Measurements from ENCODE around the gene ZBTB22.
A peak's percentile ranks its signal among the peaks of the same experiment; 100 is the strongest.
"Not testable (repeated sequence)": the region's sequence is repeated elsewhere in the genome, so short reads cannot be mapped to it uniquely, and the experiment has no call there.

ZBTB22 gene

DNA sequence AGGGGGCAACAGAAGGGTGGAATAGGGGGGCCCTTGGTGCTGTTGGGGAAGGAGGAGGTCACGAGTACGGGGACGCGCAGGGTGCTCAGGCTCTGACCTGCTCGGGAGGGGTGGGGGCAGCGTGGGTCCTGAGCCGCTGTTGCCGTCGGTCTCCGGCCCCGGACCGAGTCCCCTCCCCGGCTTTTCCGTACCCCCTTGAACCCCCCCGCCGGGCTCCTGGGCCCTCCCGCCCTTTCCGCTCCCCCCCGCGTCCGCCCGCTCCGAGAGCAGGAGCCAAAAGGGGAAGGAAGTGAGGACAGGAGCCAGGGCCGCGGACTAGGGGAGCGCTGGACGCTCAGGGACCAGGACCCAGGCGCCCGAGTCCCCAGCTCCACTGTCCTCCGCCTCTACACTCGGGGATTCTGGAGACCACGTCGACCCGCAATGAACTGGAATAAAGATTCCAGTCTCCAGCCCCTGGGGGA lies 18.7 kb downstream of the ZBTB22 start, which contains the start of gene RGL2:
Gene RGL2 (minus strand): TSS at position 170 of the 464 bp plus-strand sequence. CDS start 332 bp downstream, outside the sequence.
- peak; percentile 74 for DNase-seq

DNA sequence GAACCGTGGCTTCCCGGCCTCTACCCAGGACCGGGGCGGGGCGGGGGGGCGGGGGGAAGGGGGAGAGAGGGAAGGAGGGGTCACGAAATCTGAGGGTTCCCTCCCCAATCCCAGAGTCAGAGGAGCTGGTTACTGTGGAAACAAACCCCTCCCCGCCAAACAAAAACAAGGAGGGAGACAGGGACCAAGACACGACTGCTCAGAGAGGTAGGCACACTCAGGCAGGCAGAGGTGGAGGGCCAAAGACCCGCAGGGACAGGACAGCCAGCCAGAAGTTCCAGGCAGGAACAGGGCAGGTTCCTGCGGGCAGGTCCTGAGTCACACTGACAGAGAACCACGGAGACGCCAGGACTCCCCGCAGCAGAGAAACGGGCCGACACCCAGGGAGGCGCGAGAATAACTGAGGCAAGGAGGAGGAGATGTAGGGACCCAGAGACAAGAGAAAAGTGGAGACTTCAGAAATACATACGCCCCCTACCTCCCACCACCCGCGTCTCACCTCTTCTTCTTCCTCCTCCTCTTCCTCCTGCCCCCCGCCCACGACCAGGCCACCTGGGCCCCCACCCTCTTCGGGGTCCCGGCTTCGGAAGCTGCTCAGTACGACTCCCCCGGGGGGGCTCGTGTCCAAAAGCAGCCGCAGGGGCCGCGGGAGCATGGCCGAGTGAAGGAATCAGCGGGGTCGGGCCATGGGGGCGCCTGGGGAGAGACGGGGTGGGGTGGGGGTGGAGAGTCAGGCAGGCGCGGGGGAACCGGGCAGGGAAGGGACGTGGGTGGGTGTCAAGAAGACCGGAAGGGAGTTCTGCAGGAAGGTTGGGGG lies 19.4 kb downstream of the ZBTB22 start:
- peak; percentile 87 for DNase-seq

DNA sequence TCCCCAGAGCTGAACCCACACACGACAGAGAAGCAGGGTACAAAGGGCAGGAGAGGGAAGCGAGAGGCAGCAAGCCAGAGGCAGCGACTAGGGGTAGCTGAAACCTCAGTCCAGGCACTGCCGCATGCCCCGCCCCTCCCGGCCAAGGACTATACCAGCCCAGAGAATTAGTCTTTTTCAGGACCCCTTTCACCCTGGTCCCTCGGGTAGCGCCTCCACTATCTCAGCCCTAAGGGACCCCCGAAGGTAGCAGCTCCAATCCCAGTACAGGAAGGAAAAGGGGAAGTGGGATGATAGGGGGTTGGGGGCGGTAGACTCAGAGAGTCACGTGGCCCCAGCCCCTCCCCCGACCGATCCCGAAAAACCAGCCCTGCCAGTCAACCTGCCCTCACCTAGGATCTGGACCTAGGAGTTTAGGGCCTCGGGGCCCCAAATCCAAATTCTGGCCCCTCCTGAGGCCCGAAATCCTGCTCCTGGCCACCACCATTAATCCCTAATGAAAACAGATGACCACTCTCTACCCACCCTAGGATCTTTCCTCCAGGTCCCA lies 20.1 kb downstream of the ZBTB22 start:
- no peak for DNase-seq

DNA sequence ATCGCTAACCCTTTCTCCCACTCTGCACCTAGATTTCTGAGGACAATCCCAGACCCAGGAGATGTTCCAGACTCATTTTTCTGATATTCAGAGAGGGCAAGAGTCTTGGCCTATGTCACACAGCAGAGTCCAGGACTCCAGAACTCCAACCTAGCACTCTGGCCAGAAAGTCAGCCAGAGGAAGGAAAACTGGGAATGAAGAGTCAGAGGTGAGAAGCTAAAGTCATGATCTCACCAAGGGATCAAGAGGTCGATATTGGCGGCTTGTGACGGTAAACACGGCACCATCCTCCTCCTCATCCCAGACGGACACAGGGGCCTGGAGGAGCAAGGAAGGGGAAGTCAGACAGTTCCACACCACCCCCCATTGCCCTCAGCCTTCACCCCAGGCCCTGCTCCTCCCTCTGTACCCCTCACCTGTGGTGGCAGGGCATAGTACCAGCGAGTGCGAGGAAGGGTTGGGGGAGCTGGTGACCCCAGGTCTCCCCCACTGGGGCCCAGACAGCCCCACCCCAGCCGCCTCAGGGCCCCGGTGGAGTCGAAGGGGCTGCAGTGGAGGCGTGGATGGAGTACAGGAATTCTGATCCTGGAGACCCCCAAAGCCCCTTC lies 20.6 kb downstream of the ZBTB22 start:
- DNase-seq = no peak

DNA sequence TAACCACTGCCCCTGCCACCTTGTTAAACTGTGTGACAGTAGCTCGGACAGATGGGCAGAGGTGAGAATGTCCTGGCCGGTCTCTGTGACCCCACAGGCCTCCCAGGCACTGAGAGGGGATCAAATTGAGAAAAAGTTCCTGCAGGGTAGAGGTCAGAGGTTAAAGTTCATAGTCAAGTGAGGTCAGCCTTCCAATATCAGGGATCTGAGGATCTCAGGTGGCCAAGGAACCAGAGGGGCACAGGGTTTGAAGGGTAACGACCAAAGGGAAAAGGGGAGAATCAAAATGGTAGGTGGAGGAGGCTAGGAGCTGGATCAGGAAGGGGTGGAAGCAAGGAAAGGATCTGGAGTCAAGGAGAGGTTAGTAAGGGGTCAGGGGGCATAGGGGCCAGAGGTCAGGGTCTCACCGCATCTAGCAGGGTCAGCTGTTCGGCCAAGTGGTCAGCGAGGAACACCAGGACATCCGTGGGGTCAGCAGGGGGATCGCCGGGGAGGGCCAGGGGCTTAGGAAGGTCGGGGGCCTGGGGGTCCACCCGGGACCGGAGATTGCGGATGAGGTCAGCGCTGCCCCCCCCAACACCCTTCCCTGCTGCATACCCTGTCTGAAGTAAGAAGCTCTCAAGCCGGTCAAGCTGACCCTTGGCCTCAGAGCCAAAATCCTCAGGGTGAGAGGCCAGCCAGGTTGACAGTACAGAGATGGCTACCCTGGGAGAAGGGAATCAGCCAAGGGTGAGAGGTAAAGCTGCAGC lies 21.7 kb downstream of the ZBTB22 start:
- DNase-seq = no peak

DNA sequence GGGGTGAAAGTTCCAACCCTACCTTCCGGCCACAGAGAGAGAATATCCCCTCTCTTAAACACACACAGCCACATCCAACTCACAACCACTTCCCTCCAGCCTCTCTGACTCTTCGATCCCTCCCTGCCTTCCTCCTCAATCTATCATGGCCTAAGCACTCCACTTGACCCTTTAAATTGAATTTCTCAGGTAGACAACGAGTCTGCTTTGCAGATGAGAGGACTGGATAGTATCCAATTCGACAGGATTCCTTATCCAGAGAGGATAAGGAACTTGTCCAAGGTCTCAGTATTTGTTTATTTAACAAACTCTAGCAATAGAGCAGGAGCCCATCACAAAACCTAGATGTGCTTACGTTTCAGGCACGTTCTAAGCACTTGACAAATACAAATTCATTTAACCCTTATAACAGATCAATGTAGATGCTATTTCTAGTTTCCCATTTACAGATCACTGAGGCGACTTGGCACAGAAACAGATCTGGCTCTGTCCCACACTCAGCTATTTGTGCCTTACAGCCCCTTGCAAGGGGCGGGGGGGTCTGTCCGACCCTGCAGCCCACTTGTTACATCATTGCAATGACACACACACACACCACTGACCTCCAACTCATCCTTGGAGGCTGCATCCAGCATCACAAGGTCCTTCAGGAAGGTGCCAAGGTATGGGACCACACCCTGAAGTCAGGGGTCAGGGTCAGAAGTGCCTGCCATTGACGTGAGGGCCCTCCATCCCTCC lies 23.3 kb downstream of the ZBTB22 start:
- no peak for DNase-seq

DNA sequence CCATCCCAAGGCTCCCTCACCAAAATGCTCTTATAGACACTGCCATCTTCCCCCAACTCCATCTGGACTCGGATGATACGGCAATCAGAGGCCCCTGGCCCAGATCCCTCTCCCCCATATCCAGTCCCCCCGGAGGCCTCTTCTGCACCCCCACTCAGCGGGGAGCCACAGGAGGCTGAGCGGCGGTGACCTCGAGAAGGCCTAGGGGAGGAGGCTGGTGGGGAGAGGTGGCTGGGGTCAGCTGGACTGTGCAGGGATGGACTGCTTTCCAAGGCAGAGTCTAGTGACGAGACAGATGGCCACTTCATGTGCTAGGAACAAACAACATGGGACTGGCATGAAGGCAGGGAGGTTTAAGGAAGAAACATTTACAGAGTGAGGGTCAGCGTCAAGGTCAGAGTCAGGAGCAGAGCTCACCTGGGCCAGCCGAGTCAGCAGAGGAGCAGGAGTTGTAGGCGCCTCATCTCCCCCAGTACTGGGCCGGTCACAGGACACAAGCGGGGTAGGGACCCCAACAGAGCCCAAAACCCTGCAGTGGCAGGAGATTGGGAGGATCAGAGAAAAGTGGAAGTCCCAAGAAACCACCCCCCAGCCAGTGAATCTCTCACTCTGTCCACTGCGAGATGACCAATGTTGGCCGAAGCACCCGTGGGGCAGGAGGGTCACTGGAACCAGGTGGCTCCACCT lies 24.4 kb downstream of the ZBTB22 start:
- DNase-seq = no peak

DNA sequence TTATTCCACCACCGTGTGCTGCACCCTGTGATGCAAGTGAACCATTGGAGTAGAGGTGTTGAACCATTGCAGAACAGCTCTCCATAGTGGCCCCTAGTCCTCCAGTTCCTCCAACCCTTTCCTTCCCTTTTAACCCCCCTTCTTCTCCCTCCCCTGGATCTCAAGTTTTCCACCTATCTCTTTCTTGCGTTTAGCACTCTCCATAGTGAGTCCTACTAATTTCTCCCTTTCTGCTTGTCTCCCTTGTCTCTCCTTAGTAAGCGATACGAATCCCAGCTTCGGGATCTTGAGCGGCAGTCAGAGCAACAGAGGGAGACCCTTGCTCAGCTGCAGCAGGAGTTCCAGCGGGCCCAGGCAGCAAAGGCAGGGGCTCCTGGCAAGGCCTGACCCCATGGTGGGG lies 27.1 kb downstream of the ZBTB22 start:
- DNase-seq = no peak

DNA sequence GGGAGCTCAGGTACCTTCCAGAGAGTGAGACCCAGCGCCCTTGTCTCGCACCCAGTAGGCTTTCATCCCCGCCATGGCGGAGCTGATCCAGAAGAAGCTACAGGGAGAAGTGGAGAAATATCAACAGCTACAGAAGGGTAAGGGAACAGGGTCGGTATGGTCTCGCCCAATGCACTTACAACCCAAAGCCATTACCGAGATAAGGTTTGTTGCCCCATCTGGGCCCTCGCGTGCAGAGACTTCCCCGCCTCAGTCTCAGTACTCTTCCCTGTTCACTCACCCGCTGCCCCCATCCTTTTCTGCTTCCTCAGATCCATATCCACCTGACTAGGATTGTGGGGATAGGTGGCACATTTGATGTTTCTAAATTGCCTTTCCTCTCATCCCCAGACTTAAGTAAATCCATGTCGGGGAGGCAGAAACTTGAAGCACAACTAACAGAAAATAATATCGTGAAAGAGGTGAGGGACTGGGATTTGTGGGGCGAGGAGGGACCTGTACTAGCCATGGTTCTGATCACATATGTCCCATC lies 27.7 kb downstream of the ZBTB22 start:
- no peak for DNase-seq

DNA sequence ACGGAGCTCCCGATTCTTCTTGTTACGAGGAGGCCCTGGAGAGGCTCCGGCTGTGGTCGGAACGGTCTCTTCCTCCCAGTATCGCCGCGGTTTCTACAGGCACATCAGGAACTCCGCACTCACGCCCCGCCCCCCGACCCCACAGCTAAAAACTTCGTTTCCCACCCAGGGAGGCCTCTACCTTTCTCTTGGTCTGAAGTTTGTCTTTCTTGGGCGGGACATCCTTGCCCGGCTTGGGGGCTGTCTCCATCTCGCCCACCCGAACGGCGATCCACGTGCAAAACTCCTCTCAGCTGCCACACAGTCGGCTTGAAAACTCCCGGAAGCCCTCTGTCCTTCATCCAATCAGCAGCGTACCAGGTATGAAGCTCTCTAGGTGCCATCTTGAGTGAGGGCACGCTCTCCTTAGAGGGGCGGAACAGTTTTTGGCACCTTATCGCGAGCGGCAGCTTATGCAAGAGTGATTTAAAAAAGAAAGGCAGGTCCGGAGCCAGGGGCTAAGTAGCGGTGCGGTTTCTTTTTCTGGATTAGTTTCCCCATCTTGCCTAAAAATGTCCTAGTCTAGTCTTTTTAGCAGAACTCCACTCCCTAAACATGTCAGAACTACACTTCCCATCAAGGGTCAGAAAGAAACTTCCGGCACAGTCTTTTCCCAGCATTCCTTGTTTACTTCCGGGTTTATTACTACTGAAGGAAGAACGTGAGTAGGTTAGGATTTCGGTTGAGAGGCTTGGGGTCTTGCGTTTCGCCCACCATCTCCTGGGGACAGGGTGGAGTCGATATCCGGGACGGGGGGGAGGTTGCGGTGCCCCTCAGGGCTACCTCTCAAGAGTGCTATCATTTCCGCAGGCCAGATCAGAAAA lies 28.4 kb downstream of the ZBTB22 start, which contains the start of the genes PFDN6 and WDR46:
Gene PFDN6 (plus strand): TSS at position 681 of the 863 bp plus-strand sequence. CDS start 256 bp downstream, outside the sequence.
Gene WDR46 (minus strand): TSS at position 319 of the 863 bp plus-strand sequence. CDS start 69 bp downstream, at position 250.
- peak; percentile 89 for DNase-seq

DNA sequence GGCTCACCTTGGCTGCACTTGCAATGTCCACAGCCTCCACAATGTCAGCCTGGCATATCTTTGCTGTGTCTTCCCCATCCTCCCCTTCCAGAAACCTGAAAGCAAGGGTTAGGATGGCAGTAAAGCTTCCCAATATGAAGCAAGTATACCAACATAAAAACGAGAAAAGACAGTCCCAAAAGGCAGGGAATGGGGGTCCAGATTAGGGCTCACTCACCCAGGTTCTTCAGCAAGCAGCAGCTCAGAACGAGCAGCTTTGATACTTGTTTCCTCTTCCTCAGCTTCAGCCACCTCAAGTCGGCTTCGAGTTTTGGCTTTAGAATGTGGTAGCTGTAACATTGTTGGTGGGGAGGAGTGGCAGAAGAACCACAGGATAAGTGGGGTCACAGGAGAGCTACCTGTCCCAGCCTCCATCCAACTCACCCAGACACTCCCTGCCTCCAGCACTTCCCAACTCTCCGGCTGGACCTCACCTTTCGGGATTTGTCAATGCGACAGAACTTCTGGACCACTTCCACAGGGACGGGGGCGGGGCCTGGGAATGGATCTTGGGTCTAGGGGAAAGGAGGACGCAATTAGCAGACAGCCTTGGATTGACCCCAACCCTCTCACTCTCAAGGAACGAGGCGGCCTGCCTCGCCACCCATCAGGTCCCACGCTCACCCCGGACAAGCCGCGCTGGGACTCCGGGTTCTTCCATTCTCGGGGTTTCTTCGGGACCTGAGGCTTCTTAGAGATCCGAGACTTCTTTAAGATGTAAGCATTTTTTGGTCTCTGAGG lies 29.2 kb downstream of the ZBTB22 start:
- no peak for DNase-seq

DNA sequence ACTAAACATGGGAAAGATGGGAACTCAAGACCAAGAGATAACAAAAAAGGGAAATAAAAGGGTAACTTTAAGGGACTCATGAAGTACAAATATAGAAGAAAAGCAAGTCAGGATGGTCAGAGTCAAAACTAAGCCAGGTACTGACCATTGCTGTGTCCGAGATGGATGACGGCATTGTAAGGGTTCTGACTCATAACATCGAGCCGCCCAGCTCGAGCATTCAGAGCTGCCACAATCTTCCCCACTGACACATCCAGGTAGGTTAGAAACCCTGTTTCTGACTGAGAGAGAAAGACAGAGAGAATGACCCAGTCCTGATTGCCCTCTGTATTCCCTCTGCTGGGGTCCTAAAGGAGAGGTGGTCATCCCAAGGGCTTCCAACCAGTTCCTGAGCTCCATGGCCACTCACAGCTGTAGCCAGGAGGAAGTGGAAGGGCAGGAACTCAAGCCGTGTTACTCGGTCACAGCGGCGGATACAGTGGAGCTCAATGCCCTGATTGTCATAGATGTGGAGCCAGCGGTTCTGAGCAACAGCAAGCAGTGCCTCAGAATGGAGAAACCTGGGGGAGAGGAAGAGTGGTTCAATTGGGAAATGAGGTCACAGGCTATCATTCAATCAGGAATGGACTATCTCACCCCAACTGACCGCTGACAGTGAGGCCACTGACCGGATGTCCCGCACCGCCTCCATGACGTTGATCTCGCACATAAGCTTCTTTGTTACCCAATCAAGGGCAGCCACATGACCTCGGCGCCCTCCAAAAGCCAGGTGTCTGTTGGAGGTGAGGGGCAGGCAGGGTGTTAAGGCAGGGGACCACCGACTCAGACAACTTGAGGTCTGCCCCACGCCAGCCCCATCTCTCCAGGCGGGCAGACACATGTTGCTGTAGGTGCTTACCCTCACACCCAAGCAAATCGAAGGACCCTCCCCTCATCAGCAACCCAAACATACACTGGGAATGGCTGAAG lies 30.3 kb downstream of the ZBTB22 start:
- DNase-seq = no peak

DNA sequence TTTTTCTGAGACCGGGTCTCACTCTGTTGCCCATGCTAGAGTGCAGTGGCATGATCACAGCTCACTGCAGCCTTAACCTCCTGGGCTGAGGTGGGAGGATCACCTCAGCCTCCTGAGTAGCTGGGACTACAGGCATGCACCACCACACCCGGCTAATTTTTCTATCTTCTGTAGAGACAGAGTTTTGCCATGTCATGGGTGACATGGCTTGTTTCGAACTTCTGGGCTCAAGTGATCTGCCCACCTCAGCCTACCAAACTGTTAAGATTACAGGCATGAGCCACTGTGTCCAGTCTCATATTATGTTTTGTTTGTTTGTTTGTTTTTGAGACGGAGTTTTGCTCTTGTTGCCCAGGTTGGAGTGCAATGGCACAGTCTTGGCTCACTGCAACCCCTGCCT lies 32.3 kb downstream of the ZBTB22 start:
- not testable (repeated sequence) for DNase-seq

DNA sequence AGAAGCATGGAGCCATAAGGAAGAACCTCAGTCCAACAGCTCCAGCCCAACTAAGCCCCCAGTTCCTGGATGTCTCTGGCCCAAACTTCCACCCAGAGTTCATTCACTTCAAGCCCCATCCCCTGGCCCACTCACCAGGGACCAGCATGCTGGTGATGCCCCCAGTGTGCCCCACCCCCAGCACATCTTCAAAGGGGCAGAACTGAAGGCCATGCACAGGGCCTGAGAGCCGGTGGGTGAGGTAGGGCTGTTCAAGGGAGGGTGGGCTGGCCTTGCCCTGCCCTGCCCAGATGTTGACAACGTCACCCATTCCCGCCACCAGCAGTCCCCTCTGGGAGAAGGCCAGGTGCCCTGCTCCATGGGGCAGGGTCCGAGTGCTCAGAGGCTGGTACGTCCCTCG lies 37.0 kb downstream of the ZBTB22 start:
- DNase-seq = no peak

DNA sequence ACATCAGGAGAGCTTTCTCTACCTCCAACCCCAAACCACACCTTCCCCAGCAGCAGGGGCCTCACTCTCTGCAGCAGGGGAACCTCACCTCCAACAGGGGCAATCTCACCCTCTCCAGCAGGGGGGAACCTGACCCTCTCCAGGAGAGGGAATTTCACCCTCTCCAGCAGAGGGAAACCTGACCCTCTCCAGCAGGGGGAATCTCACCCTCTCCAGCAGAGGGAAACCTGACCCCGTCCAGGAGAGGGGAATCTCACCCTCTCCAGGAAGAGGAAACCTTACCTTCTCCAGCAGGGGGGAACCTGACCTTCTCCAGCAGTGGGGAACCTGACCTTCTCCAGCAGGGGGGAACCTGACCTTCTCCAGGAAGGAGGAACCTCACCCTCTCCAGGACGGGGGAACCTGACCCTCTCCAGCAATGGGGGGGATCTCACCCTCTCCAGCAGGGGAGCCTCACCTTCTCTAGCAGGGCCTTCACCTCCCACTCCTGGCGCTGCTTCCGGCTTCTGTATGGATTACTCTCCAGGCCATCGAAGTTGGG lies 37.5 kb downstream of the ZBTB22 start:
- no peak for DNase-seq

DNA sequence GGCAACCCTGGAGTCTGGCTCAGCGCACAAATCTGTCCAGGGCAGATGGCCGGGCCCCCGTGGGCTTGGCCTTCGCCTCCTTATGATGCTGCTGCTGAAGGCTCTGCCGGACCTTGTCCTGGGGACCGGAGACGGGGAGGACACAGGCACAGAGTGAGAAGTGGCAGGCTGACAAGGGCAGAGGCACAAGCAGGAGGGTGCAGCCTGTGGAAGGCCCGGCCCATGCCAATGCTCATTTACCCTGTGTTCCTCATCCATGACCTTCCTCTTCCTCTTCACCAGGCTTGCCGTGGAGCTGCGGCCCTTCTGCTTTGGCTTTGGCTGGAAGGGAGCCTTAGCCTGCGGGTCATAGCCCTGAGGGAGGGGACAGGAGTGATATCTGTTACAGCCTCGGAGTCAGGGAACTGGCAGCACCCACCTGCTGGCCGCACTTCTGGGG lies 38.3 kb downstream of the ZBTB22 start:
- no peak for DNase-seq

DNA sequence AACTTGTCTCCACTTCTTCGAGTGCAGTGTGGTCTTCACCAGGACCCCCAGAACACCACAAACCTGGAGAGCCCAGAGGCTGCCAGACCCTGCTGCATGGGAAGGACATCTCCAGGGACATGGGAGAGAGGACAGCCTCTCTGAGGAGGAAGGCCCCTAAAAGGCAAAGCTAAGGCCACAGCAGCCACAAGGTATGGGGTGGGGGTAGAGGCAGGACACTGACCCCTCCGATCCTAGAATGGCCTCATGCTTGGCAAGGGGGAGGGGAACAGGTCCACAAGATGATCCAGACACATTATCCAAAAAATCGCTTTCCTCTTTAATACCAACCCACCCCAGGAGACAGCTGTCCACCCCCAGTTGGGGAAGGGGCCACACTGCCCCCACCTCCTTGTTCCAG lies 38.7 kb downstream of the ZBTB22 start:
- no peak for DNase-seq

DNA sequence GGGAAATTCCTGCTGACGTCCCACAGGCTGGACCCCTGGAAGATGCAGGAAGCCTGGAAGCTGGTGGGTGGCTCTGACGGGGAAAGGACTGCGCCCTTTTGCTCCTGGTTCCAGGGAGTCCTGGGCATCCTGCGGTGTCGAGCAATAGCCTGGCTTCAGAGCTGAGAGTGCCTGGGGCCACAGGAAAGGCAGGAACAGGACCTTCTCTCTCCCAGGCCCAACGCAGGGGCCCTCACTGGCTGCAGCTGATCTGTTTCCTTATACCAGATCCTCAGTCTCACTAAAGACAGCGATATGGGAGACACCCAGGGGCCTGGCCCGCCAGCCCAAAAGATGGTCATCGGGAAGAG lies 39.2 kb downstream of the ZBTB22 start:
- no peak for DNase-seq
